DMS79 (cell line): Measurements from ENCODE around the gene PCGF3.
"Not testable (repeated sequence)": the region's sequence is repeated elsewhere in the genome, so short reads cannot be mapped to it uniquely, and the experiment has no call there.

Experiments used
- DNase-seq: peaks from one replicate; lab custom pipeline; 2025; lab: John Stamatoyannopoulos, UW

The PCGF3 gene

GRCh38 chr4:725391-726234 lies 20.0 kb downstream of the PCGF3 start:
- no peak for DNase-seq

DNA sequence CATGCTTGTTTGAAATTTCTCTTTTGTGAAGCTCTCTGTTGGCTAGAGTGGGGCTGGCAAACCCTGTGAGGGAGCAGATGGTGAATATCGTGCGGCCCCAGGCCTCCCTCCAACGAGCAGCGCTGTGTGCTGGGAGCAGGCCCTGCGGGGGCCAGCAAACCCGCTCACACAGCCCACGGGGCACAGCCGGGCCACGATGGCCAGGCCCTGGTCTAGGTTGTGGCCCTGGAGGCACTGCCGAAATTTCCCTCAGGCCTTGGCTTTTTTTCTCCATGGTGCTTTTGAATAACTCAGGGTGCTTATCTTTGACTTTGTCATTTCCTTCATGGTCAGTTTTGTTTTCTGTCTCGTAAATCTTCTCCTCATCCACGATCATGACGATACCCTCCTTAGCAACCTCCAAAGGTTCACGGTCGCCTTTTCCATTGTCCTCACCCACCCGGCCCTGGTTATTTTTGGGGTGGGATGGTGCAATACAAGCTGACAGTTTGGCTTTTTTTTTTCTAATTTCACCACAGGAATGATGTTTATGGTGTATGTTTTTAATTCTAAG lies 20.7 kb downstream of the PCGF3 start:
- no peak for DNase-seq

- no peak for DNase-seq
These were observed 21.2 kb downstream of the PCGF3 start for GRCh38 chr4:726838-727237.

- no peak for DNase-seq
These were observed 21.9 kb downstream of the PCGF3 start for GRCh38 chr4:727576-727975.

- no peak for DNase-seq
These were observed 24.0 kb downstream of the PCGF3 start for GRCh38 chr4:729336-730315.

DNA sequence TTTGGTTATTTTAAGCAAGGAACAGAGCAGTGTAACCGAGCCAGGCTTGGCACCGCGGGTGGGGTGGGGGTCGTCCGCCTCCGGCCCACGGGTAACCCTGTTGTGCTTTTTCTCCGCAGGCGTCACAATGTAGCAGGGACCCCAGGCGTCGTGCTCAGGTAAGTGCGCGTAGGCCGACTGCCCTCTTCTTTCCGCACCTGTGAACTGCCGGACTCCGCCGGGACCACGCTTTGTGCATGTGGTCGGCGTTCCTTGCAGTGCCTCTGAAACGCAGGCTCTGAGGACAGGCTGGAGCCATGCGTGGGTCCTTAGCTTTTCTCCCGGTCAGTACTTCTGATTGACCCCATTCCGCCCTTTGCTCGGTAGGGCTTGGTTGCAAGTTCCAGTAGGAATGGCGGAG lies 24.9 kb downstream of the PCGF3 start:
- no peak for DNase-seq

- DNase-seq = not testable (repeated sequence)
These were observed 25.6 kb downstream of the PCGF3 start for GRCh38 chr4:730946-731904.

- not testable (repeated sequence) for DNase-seq
These were observed 26.3 kb downstream of the PCGF3 start for GRCh38 chr4:731954-732353.

DNA sequence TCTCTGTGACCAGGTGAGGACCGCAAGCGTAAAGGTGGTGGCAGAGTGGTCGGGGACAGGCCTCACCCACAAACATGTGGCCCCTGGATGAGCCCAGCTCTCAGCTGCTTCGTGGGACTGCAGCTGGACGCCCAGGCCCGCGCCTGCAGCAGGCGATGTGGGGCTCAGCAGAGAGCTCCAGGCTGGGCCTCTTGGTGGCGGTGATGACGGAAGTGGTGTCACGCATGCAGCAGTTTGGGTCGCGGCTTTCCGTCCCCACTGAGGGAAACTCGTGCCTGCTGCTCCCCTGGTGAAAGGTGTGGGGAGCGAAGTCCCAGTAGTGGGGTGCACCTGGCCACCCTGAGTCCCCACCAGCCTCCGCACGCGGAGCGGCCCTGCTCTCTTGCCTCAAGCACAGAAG lies 26.9 kb downstream of the PCGF3 start:
- no peak for DNase-seq

DNA sequence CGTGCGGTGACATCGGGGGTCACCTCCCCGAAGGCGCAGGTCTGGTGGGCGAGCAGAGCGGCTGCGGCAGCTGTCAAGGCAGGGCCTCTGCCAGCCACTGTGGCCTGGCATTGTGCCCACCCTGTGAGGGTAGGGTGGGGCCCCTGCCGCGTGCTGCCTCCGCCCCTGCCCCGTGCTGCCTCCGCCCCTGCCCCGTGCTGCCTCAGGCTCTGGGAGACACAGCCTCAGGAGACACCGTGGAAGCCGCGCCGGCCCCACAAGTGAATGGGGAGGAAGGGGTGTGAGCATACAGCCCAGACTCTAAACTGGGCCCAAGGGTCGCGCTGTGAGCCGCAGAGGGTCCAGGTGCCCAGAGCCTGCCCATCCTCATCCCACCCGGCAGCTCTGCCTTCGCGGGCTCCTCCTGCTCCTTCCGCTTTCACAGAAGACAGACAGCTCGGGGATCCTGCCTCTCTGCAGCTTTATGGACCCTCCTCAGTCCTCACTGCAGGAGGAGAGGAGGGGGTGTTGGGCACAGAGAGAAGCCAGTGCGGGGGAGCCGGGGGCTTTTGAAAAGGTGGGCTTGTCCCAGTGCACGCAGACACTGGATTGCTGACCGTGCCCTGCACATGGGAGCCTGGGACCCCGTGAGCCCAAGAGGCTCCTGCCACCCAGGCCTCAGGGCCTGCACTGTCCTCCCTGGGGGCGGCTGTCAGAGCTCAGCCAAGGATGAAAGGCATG lies 27.4 kb downstream of the PCGF3 start:
- no peak for DNase-seq

DNA sequence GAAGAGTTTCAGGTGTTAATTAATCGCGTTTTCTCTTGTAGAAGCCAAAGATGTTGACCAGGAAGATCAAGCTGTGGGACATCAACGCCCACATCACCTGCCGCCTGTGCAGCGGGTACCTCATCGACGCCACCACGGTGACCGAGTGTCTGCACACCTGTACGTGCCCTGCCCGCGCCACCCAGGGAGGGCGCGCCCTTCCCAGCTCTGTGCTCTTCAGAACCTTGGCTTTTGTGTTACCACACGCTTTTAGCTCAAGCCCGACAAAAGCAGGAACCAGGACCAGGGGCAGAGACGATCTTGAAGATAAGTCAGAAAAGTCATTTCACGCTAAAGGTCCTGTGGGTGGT lies 28.0 kb downstream of the PCGF3 start:
- DNase-seq = no peak

- DNase-seq = no peak
These were observed 28.4 kb downstream of the PCGF3 start for GRCh38 chr4:734075-734474.

DNA sequence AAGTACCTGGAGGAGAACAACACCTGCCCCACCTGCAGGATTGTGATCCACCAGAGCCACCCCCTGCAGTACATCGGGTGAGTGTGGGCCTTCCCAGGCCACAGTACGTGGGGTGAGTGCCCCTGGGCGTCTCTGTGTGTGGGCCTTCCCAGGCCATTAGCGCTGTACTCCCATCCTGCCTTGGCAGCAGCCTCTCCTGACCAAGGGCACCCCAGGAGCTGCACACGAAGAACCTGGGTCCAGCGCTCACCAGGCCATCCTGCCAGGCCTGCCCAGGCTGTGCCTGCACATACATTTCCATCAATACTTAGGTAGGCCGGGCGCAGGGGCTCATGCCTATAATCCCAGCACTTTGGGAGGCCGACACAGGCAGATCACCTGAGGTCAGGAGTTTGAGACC lies 29.3 kb downstream of the PCGF3 start:
- no peak for DNase-seq

- no peak for DNase-seq
These were observed 30.0 kb downstream of the PCGF3 start for GRCh38 chr4:735583-735982.

DNA sequence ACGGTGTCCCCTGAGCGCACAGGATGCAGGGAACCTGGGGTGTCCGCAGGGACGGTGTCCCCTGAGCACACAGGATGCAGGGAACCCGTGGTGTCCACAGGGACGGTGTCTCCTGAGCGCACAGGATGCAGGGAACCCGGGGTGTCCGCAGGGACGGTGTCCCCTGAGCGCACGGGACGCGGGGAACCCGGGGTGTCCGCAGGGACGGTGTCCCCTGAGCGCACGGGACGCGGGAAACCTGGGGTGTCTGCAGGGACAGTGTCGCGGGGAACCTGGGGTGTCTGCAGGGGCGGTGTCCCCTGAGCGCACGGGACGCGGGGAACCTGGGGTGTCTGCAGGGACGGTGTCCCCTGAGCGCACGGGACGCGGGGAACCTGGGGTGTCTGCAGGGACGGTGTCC lies 30.9 kb downstream of the PCGF3 start:
- DNase-seq = not testable (repeated sequence)

DNA sequence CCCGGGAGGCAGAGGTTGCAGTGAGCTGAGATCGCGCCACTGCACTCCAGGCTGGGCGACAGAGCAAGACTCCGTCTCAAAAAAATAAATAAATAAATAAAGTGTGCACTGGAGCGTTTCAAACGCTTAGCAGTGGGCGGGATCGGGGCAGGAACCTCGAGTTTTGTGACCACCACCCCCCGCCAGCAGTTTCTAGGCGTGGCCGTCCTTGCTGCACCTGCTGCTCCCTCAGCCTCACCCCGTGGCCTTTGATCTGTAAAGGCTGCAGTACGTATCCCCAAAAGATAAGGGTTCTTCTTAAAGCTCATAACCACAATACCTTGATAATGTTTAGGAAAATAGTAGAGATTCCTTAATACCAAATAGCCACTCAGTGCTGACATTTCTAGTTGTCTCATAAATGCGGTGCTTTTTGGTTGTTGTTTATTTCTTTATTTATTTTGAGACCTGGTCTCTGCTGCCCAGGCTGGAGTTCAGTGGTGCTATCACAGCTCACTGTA lies 33.2 kb downstream of the PCGF3 start:
- no peak for DNase-seq

- DNase-seq = no peak
These were observed 33.9 kb downstream of the PCGF3 start for GRCh38 chr4:739569-739968.

GRCh38 chr4:740011-740410 lies 34.4 kb downstream of the PCGF3 start:
- no peak for DNase-seq

DNA sequence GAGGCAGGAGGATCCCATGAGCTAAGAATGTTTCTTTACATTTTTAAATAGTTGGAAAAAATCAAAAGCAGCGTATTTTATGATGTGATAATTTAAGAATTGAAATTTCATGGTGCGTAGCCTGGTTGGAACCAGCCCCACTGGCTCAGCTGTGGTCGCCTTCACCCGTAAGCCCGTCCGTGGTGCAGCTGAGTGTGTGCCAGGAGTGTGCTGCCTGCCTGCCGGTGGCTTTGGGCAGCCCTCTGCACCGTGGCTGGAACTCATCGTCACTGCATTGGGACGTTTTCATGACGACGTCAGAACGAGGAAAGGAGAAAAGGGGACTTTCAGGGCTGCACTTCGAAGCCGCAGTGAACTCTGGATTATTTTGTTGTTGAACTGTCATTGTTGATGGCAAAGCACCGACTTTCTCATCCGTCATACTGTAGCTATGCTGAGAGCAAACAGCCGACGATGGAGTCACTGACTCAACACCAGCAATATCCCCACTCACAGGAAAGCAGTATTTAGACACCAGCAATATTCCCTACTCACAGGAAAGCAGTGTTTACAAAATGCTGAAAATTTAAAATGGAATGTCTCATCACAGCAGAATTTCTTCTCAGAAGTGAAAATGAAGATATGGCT lies 35.1 kb downstream of the PCGF3 start:
- no peak for DNase-seq

DNA sequence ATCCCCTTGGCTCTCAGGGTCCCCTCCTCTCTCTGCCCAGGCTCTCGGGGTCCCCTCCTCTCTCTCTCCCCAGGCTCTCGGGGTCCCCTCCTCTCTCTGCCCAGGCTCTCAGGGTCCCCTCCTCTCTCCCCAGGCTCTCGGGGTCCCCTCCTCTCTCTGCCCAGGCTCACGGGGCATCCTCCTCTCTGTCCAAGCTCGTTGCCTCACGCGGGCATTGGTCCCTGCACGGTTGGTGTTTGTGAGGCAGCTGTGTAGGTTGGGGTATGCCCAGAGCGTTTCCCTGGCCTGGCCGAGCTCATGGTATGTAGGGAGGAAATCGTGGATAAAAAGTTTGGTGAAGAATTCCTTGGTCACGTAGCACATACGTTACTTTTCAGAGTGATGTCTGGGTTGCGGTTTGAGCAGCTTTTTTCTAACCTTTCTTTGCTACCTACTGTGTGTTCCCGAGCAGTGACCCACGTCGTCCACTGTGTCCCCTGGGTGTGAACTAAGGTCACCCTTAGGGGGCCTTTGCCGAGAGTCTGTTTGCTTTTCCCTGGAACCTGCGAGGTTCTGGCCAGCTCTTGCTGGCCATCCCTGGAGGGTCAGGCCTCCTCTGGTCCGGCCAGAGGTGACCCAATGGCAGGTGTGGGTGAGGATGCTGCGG lies 36.6 kb downstream of the PCGF3 start:
- no peak for DNase-seq
